HFF-Myc (cell line): ENCODE results near the gene MAGEB2.

ENCODE experiments used
- DNase-seq: peaks from one replicate; pipeline ENCODE4 v3.0.0-alpha.2; 2011; ENCODE audit warnings: low read depth; ENCODE audit errors: extremely low read depth
- H3K4me3 ChIP-seq: replicated peaks from 2 replicates; pipeline ENCODE4 v1.5.1; 2011; ENCODE audit warnings: low read depth, mild to moderate bottlenecking, control low read depth, low read length
- CTCF ChIP-seq: IDR thresholded peaks from 2 replicates; pipeline ENCODE4 v1.5.1; 2012; ENCODE audit warnings: mild to moderate bottlenecking, low read depth, low read length, control low read depth; ENCODE audit errors: missing control alignments

MAGEB2 gene

DNA sequence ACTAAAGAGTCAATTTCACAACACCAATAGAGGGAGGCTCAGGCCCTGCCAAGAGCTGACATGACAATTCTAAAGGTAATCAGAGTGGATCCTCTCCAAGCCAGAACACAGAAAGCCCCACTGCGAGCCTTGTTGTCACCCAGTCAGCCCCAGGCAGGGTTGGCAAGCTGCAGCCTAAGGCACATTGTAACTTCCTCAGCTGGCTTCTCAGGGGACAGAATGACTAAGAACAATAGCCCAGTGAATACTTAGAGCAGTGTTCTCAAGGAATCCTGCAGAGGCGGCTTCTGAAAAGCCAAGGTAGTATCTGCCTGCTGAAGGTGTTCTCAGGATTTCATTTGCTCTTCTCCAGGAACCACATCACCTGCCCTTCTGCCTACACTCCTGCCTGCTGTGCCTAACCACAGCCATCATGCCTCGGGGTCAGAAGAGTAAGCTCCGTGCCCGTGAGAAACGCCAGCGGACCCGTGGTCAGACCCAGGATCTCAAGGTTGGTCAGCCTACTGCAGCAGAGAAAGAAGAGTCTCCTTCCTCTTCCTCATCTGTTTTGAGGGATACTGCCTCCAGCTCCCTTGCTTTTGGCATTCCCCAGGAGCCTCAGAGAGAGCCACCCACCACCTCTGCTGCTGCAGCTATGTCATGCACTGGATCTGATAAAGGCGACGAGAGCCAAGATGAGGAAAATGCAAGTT lies 26.5 kb downstream of the MAGEB2 start, which contains the start of gene MAGEB4:
Gene MAGEB4 (plus strand): TSS at position 277 of the 692 bp plus-strand sequence. CDS start 136 bp downstream, at position 413.
- no peak within 1 kb of the TSS for H3K4me3 ChIP-seq
- no peak for DNase-seq
- no peak for TF ChIP-seq CTCF

- TF ChIP-seq CTCF: no peak
- DNase-seq: no peak
- no peak within 1 kb of the TSS for H3K4me3 ChIP-seq
These were observed 31.6 kb downstream of the MAGEB2 start, which contains the start of gene MAGEB1 for GRCh38 chrX:30246769-30247489. Gene MAGEB1 (plus strand): TSS chrX:30247146. CDS start chrX:30250494, 3,348 bp downstream.

DNA sequence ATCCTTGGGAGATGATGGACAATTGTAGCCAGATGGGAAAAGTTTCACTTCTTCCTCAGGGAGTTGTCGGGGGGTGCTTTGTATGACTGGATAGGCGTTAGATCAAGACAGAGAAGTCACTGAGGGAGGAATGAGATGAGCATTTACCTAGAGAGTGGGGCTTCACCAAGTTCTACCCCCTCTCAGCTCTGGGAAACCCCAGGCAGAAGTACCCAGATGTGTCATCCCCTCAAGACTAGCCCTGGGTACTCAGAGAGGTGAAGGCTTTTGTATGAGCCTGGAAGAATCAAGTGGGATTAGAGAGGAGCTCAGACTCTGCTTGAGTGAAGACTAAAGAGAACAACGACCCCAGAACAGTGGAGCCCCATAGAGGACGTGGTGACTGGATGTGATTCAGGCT lies 33.5 kb downstream of the MAGEB2 start:
- TF ChIP-seq CTCF: no peak
- no peak for DNase-seq
- no peak overlapping the region for H3K4me3 ChIP-seq

DNA sequence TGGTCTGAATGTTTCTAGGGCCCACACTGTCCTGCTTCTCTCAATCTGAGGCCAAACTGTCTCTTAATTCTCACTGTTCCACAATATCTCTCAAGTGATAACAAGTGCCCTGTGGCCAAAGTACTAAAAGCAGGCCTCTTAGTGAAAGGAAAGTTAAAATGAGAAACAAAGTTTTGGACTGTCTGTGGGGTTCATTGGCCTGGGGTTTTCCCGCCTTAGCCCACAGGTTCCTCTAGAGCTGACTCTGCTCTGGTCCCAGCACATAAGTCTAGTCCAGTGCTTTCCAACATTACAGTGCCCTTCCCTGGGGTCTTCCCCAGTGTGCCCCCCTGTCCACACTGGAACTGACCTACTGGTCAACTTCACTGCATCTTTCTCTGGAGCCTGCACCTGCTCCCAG lies 37.9 kb downstream of the MAGEB2 start:
- DNase-seq: no peak
- H3K4me3 ChIP-seq: no peak overlapping the region
- no peak for TF ChIP-seq CTCF

- TF ChIP-seq CTCF: no peak
- no peak for DNase-seq
- no peak overlapping the region for H3K4me3 ChIP-seq
These were observed 44.6 kb downstream of the MAGEB2 start for GRCh38 chrX:30259927-30260326.

DNA sequence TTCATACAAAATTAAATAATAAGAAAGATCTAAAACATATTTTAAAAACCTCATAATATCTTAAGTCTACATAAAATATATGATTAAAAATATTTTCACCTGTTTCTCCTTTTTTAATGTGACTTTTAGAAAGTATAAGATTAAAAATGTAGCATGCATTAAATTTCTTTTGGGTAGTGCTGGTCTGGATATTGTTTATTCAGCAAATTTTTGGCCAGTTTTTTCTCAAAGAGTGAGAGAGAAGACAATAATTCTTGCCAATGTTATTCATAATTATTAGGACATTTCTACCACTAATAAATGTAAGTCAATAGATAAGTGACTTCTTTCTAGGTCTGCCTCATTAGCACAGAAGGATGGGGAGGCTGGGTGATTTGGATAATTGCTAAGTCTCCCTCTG lies 45.6 kb downstream of the MAGEB2 start:
- H3K4me3 ChIP-seq: no peak overlapping the region
- no peak for TF ChIP-seq CTCF
- no peak for DNase-seq

GRCh38 chrX:30262763-30263162 lies 47.4 kb downstream of the MAGEB2 start:
- no peak for DNase-seq
- H3K4me3 ChIP-seq: no peak overlapping the region
- TF ChIP-seq CTCF: no peak
